KMS-11 (cell line): Measurements from ENCODE around the gene ULK2.
"Not testable (repeated sequence)": the region's sequence is repeated elsewhere in the genome, so short reads cannot be mapped to it uniquely, and the experiment has no call there.

ENCODE experiments used
- H2AFZ ChIP-seq: fragments of 200-600 bp; sonication (generic); 2 replicates; pipeline ENCODE4 v1.6.1; 2016; ENCODE audit warnings: antibody characterized with exemption, mixed run types, low read depth
- H3K27ac ChIP-seq: fragments of 200-600 bp; sonication (generic); 2 replicates; pipeline ENCODE4 v1.6.1; 2016; ENCODE audit warnings: mild to moderate bottlenecking, mixed run types
- H3K27me3 ChIP-seq: fragments of 200-600 bp; sonication (generic); 2 replicates; pipeline ENCODE4 v1.6.1; 2017; ENCODE audit warnings: mild to moderate bottlenecking, low read depth, mixed run types, moderate library complexity; ENCODE audit not compliant: insufficient read depth
- H3K36me3 ChIP-seq: fragments of 200-600 bp; sonication (generic); 2 replicates; pipeline ENCODE4 v1.6.1; 2017; ENCODE audit warnings: mild to moderate bottlenecking, mixed run types; ENCODE audit not compliant: insufficient read depth
- H3K4me1 ChIP-seq: fragments of 200-600 bp; sonication (generic); 2 replicates; pipeline ENCODE4 v1.6.1; 2016; ENCODE audit warnings: mild to moderate bottlenecking, low read depth, mixed run types; ENCODE audit not compliant: poor library complexity, severe bottlenecking
- H3K4me2 ChIP-seq: fragments of 200-600 bp; sonication (generic); 2 replicates; pipeline ENCODE4 v1.7.0; 2016; ENCODE audit warnings: mild to moderate bottlenecking, mixed run types
- H3K4me3 ChIP-seq: fragments of 200-600 bp; sonication (generic); IDR thresholded peaks from 2 replicates; pipeline ENCODE4 v1.6.1; 2017; ENCODE audit warnings: low read depth, low read length, mixed read lengths; ENCODE audit not compliant: insufficient read depth
- H3K79me2 ChIP-seq: fragments of 200-600 bp; sonication (generic); 2 replicates; pipeline ENCODE4 v1.6.1; 2016; ENCODE audit warnings: low read depth, mixed run types; ENCODE audit not compliant: insufficient read depth
- H3K9ac ChIP-seq: fragments of 200-600 bp; sonication (generic); 2 replicates; pipeline ENCODE4 v1.6.1; 2016; ENCODE audit warnings: mild to moderate bottlenecking, mixed run types
- H4K20me1 ChIP-seq: fragments of 200-600 bp; sonication (generic); 2 replicates; pipeline ENCODE4 v1.6.1; 2016; ENCODE audit warnings: mild to moderate bottlenecking, mixed run types; ENCODE audit not compliant: insufficient read depth
- TF ChIP-seq, protein P1 (sequence below): fragments of 200-600 bp; sonication (generic); conservative IDR thresholded peaks from 2 replicates; pipeline ENCODE4 v1.6.1; 2017; ENCODE audit warnings: low read depth, mild to moderate bottlenecking, antibody characterized with exemption, low read length, moderate library complexity, mixed read lengths

Gene ULK2

DNA sequence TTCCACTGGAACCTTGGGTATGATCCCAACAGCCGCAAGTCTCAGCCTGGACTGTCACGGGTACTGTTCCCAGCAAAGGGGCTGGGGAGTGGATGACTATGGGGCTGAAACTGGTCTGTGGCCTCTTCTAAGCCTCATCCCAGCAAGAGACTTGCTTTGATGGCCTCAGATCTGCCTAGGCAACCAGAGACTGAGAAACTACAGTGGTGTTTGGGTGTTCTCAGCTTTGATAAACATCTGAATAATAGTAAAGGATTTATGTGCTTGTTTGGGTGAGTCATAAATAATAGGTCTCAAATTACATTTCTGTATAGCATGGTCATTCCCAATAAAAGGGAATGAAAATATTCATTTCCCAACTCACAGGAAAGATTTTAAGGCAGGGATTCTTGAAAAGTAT, 30.2 kb upstream of the ULK2 start:
- H3K4me2 ChIP-seq, result no peak overlapping the region
- H3K27ac ChIP-seq, result no peak overlapping the region
- no peaks in the 10 kb centered on the region for H3K36me3 ChIP-seq
- H2AFZ ChIP-seq, result no peak overlapping the region
- no peaks in the 10 kb centered on the region for H4K20me1 ChIP-seq
- H3K4me1 ChIP-seq, result no peaks in the 10 kb centered on the region
- no peaks in the 10 kb centered on the region for H3K79me2 ChIP-seq
- H3K27me3 ChIP-seq, result no peaks in the 10 kb centered on the region
- no peak overlapping the region for H3K9ac ChIP-seq
- no peak overlapping the region for H3K4me3 ChIP-seq
- TF ChIP-seq, protein P1, sequence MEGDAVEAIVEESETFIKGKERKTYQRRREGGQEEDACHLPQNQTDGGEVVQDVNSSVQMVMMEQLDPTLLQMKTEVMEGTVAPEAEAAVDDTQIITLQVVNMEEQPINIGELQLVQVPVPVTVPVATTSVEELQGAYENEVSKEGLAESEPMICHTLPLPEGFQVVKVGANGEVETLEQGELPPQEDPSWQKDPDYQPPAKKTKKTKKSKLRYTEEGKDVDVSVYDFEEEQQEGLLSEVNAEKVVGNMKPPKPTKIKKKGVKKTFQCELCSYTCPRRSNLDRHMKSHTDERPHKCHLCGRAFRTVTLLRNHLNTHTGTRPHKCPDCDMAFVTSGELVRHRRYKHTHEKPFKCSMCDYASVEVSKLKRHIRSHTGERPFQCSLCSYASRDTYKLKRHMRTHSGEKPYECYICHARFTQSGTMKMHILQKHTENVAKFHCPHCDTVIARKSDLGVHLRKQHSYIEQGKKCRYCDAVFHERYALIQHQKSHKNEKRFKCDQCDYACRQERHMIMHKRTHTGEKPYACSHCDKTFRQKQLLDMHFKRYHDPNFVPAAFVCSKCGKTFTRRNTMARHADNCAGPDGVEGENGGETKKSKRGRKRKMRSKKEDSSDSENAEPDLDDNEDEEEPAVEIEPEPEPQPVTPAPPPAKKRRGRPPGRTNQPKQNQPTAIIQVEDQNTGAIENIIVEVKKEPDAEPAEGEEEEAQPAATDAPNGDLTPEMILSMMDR, result no peak

DNA sequence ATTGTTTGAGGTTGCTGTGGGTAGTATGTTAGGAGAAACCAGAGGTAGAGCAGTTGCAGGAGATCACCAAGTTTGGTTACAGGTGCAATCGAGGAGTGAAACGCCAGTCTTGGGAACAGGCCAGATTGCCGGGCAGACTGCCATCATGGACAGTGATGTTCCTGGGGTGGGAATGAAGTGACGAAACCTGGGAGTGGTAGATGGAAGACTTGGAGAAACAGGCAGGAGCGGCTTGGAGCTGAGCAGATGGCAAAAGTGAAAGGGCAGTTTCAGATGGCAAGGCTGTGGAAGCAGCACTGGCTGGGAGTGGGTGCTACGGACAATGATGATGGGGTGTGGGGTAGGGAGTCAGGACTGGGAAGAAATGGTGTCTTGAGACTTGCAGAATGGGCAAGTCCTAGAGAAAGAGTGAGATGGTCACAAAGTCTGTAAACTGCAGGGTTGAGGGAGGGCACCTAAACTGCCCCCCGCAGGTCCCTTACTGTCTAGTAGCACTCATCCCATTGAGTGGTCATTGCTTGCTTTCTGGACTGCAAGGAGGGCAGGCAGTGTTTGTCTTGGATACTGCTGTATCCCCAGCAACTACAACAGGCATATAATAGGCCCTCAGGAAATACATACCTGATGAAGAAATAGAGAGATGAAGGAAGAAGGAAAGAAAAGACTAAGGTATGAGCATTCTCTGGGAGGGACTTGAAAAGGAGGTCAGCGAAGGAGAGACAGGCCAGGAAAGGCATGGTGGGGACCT, 29.5 kb upstream of the ULK2 start:
- Histone ChIP-seq H3K4me1 (no peaks in the 10 kb centered on the region), H3K4me2 (no peak overlapping the region), H3K9ac (no peak overlapping the region)

DNA sequence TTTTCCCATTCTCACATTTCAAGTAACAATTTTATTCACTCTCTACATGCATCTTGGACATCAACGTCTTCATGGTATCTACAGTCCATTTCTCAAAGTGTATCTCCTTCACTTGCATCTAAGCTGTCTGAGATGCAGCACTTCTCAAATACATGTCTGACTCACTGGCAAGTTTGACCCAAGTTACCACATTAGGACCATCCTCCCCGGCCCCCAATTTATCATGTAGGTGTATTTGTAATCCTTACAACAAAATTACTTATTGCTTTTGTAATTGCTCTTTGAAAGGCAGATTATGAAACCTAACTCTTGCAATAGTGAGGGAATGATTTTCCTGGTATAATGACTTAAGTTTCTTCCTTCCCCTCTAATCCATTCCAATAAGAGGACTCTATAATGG, 28.9 kb upstream of the ULK2 start:
- no peak overlapping the region for H2AFZ ChIP-seq
- no peaks in the 10 kb centered on the region for H3K79me2 ChIP-seq
- H3K4me1 ChIP-seq, result no peaks in the 10 kb centered on the region
- no peaks in the 10 kb centered on the region for H4K20me1 ChIP-seq
- no peak overlapping the region for H3K27ac ChIP-seq
- TF ChIP-seq, protein P1, result no peak
- H3K9ac ChIP-seq, result no peak overlapping the region
- no peaks in the 10 kb centered on the region for H3K27me3 ChIP-seq
- no peak overlapping the region for H3K4me2 ChIP-seq
- no peak overlapping the region for H3K4me3 ChIP-seq
- H3K36me3 ChIP-seq, result no peaks in the 10 kb centered on the region

More for the DNA sequence above, 29.5 kb upstream of the ULK2 start:
- H3K27me3 ChIP-seq, result no peaks in the 10 kb centered on the region
- H3K79me2 ChIP-seq, result no peaks in the 10 kb centered on the region
- H3K36me3 ChIP-seq, result no peaks in the 10 kb centered on the region
- no peak overlapping the region for H3K4me3 ChIP-seq
- H2AFZ ChIP-seq, result no peak overlapping the region
- no peaks in the 10 kb centered on the region for H4K20me1 ChIP-seq
- H3K27ac ChIP-seq, result no peak overlapping the region
- TF ChIP-seq, protein P1, result no peak

DNA sequence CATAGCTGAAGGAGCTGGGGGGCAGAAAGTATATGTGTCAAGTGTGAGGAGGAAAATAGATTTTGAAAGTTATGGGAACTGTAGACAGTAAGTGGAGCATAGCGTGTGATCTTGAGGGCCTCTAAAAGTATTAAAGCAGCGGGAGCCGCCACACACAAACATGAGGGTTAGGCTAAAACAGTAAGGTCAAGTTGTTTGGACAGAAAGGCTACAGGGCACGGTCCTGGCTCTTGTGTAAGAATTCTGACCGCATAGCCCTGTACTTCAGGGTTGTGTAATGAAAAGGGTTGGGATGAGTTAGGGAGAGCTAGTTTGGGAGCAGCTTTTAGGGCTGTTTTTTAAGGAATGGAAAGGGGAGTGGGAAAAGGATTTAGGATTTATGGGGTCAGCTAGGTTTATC, 22.8 kb upstream of the ULK2 start:
- H3K4me3 ChIP-seq, H3K27me3 ChIP-seq, H3K4me2 ChIP-seq, H3K79me2 ChIP-seq, H3K27ac ChIP-seq, H2AFZ ChIP-seq, H3K9ac ChIP-seq, H3K4me1 ChIP-seq, H4K20me1 ChIP-seq, H3K36me3 ChIP-seq: not testable (repeated sequence)

DNA sequence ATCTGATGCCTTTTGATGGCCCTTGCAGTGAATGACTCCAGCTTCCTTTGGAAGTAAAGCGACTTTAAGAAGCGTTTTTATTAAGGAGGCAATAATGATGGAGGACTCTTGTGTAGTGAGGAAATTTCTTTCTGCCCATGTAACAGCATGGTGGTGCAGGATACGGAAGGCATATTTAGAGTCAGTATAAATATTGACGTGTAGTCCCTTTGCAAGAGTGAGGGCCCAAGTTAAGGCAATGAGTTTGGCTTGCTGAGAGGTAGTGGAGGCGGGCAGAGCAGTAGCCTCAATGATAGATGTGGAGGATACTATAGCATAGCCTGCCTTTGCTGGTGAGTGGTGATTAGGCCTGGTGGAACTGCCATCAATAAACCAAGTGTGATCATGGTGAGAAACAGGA, 22.3 kb upstream of the ULK2 start:
- H3K79me2 ChIP-seq, H2AFZ ChIP-seq, H4K20me1 ChIP-seq, H3K4me2 ChIP-seq, H3K27me3 ChIP-seq, H3K36me3 ChIP-seq, H3K9ac ChIP-seq, H3K4me1 ChIP-seq, H3K27ac ChIP-seq, H3K4me3 ChIP-seq: not testable (repeated sequence)
